H1 (cell line): ENCODE measurements around the gene SMIM1. TPM values are rescaled to one million over a fixed set of nuclear protein-coding genes. Genes with fewer than 3 reads are reported as not detected.

Experiments
- CHD7 ChIP-seq: fragments of 300-600 bp; sonication (generic); IDR thresholded peaks from 2 replicates; pipeline ENCODE4 v1.7.1; 2012; ENCODE audit warnings: low read length, moderate library complexity, mild to moderate bottlenecking, inconsistent platforms; ENCODE audit not compliant: insufficient replicate concordance
- FOSL1 ChIP-seq: IDR thresholded peaks from 2 replicates; pipeline ENCODE4 v1.6.1; 2011; ENCODE audit warnings: mild to moderate bottlenecking, low read depth, low read length, moderate library complexity; ENCODE audit not compliant: insufficient read depth
- HDAC6 ChIP-seq: IDR thresholded peaks from one replicate; pipeline ENCODE4 v1.7.1; 2012; ENCODE audit warnings: low read depth, mild to moderate bottlenecking, inconsistent platforms, low read length, moderate library complexity
- PHF8 ChIP-seq: fragments of 200-600 bp; sonication (generic); conservative IDR thresholded peaks from 2 replicates; pipeline ENCODE4 v1.7.1; 2012; ENCODE audit warnings: low read depth, mild to moderate bottlenecking, inconsistent platforms, low read length, moderate library complexity
- RBBP5 ChIP-seq: IDR thresholded peaks from 2 replicates; pipeline ENCODE4 v1.7.1; 2012; ENCODE audit warnings: low read depth, mild to moderate bottlenecking, inconsistent platforms, low read length, moderate library complexity, borderline replicate concordance
- RXRA ChIP-seq: IDR thresholded peaks from 2 replicates; pipeline ENCODE4 v1.6.1; 2011; ENCODE audit warnings: low read depth, mild to moderate bottlenecking, low read length, moderate library complexity; ENCODE audit not compliant: insufficient read depth
- TBP ChIP-seq: IDR thresholded peaks from 2 replicates; pipeline ENCODE4 v1.6.1; 2011; ENCODE audit warnings: low read depth, low read length, improper control_type of control experiment
- YY1 ChIP-seq: IDR thresholded peaks from 2 replicates; pipeline ENCODE4 v1.6.1; 2011; ENCODE audit warnings: low read depth, mild to moderate bottlenecking, low read length
- polyA plus RNA-seq, 7 experiments: library from polyadenylated mRNA; depleted of rRNA in 3 of 7; stranded (reverse) in 5 of 7; unstranded in 2 of 7; fragments of >200 nt in 5 of 7; fragments of 200-250 nt in 2 of 7; gene quantifications; 1 replicate in 5 of 7; 2 replicates in 1 of 7; 4 replicates in 1 of 7; pipeline versions ENCODE4 v1.2.1 to v1.2.3, GENCODE V29; 2011 to 2013; ENCODE audit warnings: missing spikeins in 2 of 7, mixed read lengths in 2 of 7
- total RNA-seq: library from RNA; stranded (reverse); fragmentation: NEBNext Ultra II Directional; extraction: Animal tissue kit (Norgen Biotek cat#: 25700); gene quantifications from 2 replicates; pipeline ENCODE4 v1.2.1, GENCODE V29; 2021

SMIM1 gene
- total and polyA plus RNA-seq, 2 of the 8 experiments (the other 6 are each of a cell fraction or from before 2014, with no cell fraction given), result 7.7 to 9.7 TPM

GRCh38 chr1:3817138-3817740 lies 44.7 kb downstream of the SMIM1 start (continued):
- TF ChIP-seq CHD7 (no peak), HDAC6 (no peak), RXRA (no peak), TBP (no peak), FOSL1 (no peak), YY1 (no peak), PHF8 (no peak), RBBP5 (no peak)
